Measurements from ENCODE around the gene SUB1. TPM values are rescaled to one million over a fixed set of nuclear protein-coding genes. Genes with fewer than 3 reads are reported as not detected.

Gene SUB1
- polyA plus RNA-seq, 1 donor (not counting 4 experiments of a cell fraction or from before 2014, with no cell fraction given), result 432 TPM

- dilution Hi-C loops (cut with MboI; ENCODE audit: extremely low pct_ligation_motif_present, low sequenced_read_pairs), result no loop called here
- Histone ChIP-seq H4K20me1 (ENCODE audit: control insufficient read depth, extremely low read depth, insufficient read depth, low read length) (peaks cover 10% of the 10 kb centered on the region), H3K79me2 (ENCODE audit: control insufficient read depth, insufficient read depth, low read length) (peaks cover 87% of the 10 kb centered on the region)
These were observed 4.8 kb downstream of the SUB1 start for GRCh38 chr5:32589942-32590869.

GRCh38 chr5:32595118-32595517 is 9.8 kb downstream of the SUB1 start:
- Histone ChIP-seq H3K4me1 (ENCODE audit: control insufficient read depth, extremely low read depth, insufficient read depth, low read length) (peaks cover 7% of the 10 kb centered on the region), H3K4me2 (ENCODE audit: control insufficient read depth, extremely low read depth, insufficient read depth, low read depth, low read length) (no peak overlapping the region), H2AFZ (ENCODE audit: control insufficient read depth, low read length) (no peak overlapping the region), H3K9me1 (ENCODE audit: control insufficient read depth, extremely low read depth, insufficient read depth, low read length) (no peaks in the 10 kb centered on the region), H3K4me3 (ENCODE audit: control insufficient read depth in 2 of 3, extremely low read depth in 1 of 3, insufficient read depth in 2 of 3, low read depth in 1 of 3, low read length in 3 of 3) (no peak overlapping the region), H3K36me3 (ENCODE audit: control insufficient read depth in 2 of 2, extremely low read depth in 1 of 2, insufficient read depth in 2 of 2, low read length in 2 of 2) (peaks cover 13 to 41% of the 10 kb centered on the region in 2 experiments), H3K27ac (ENCODE audit: control insufficient read depth, insufficient read depth, low read length) (no peak overlapping the region), H3K9ac (ENCODE audit: control insufficient read depth, extremely low read depth, insufficient read depth, low read length) (no peak overlapping the region), H4K20me1 (ENCODE audit: control insufficient read depth, extremely low read depth, insufficient read depth, low read length) (peaks cover 7% of the 10 kb centered on the region), H3K27me3 (ENCODE audit: control insufficient read depth, extremely low read depth, insufficient read depth, low read length) (no peaks in the 10 kb centered on the region), H3K9me3 (ENCODE audit: control insufficient read depth, low read depth, low read length) (no peaks in the 10 kb centered on the region), H3K79me2 (ENCODE audit: control insufficient read depth, insufficient read depth, low read length) (peaks cover 74% of the 10 kb centered on the region)
- TF ChIP-seq EZH2 (IDR thresholded peaks at IDR 0.05; ENCODE audit: low read length), result no peak
- no peak for TF ChIP-seq CTCF (optimal IDR thresholded peaks at IDR 0.05 in 1 of 3, IDR thresholded peaks at IDR 0.05 in 1 of 3, conservative IDR thresholded peaks at IDR 0.05 in 1 of 3; ENCODE audit: extremely low read depth in 1 of 3, insufficient read depth in 2 of 3, low read length in 3 of 3)
- no peak for DNase-seq (ENCODE audit: low read depth, low spot score)
- FAIRE-seq, result no peak
- dilution Hi-C loops (cut with MboI; ENCODE audit: extremely low pct_ligation_motif_present, low sequenced_read_pairs), result no loop called here

More at GRCh38 chr5:32589942-32590869, 4.8 kb downstream of the SUB1 start:
- H3K4me2 ChIP-seq (ENCODE audit: control insufficient read depth, extremely low read depth, insufficient read depth, low read depth, low read length), result no peak overlapping the region
- no peak overlapping the region for H3K4me3 ChIP-seq (ENCODE audit: control insufficient read depth in 2 of 3, extremely low read depth in 1 of 3, insufficient read depth in 2 of 3, low read depth in 1 of 3, low read length in 3 of 3)
- no peak overlapping the region for H2AFZ ChIP-seq (ENCODE audit: control insufficient read depth, low read length)
- no peak overlapping the region for H3K27ac ChIP-seq (ENCODE audit: control insufficient read depth, insufficient read depth, low read length)
- TF ChIP-seq EZH2 (IDR thresholded peaks at IDR 0.05; ENCODE audit: low read length) (no peak), CTCF (optimal IDR thresholded peaks at IDR 0.05 in 1 of 3, IDR thresholded peaks at IDR 0.05 in 1 of 3, conservative IDR thresholded peaks at IDR 0.05 in 1 of 3; ENCODE audit: extremely low read depth in 1 of 3, insufficient read depth in 2 of 3, low read length in 3 of 3) (peak in 2 of 3 experiments; percentile 39 to 41)
- peaks cover 13 to 37% of the 10 kb centered on the region in 2 experiments for H3K36me3 ChIP-seq (ENCODE audit: control insufficient read depth in 2 of 2, extremely low read depth in 1 of 2, insufficient read depth in 2 of 2, low read length in 2 of 2)
- DNase-seq (ENCODE audit: low read depth, low spot score), result no peak
- no peak for FAIRE-seq
- peaks cover 9% of the 10 kb centered on the region for H3K4me1 ChIP-seq (ENCODE audit: control insufficient read depth, extremely low read depth, insufficient read depth, low read length)
- H3K9ac ChIP-seq (ENCODE audit: control insufficient read depth, extremely low read depth, insufficient read depth, low read length), result no peak overlapping the region
- H3K9me3 ChIP-seq (ENCODE audit: control insufficient read depth, low read depth, low read length), result no peaks in the 10 kb centered on the region
- H3K27me3 ChIP-seq (ENCODE audit: control insufficient read depth, extremely low read depth, insufficient read depth, low read length), result no peaks in the 10 kb centered on the region
- peaks cover 2% of the 10 kb centered on the region for H3K9me1 ChIP-seq (ENCODE audit: control insufficient read depth, extremely low read depth, insufficient read depth, low read length)

Data from keratinocyte (primary cell).